HG03025 (cell line): ENCODE data around the gene TASP1.

Experiments used
- ATAC-seq: cut with Tn5 transposase; IDR thresholded peaks from one replicate; pipeline ENCODE4 v1.9.1; 2021; ENCODE audit warnings: mild to moderate bottlenecking, moderate library complexity; ENCODE audit not compliant: unreplicated experiment, low FRiP score

Gene TASP1

GRCh38 chr20:13452470-13453124, 186.1 kb downstream of the TASP1 start:
- ATAC-seq, result no peak

- no peak for ATAC-seq
Measured at GRCh38 chr20:13449868-13450434, 188.8 kb downstream of the TASP1 start.

GRCh38 chr20:13447385-13448180, 191.1 kb downstream of the TASP1 start:
- ATAC-seq, result no peak

GRCh38 chr20:13443690-13444089, 195.0 kb downstream of the TASP1 start:
- no peak for ATAC-seq

- no peak for ATAC-seq
Measured at GRCh38 chr20:13442986-13443385, 195.7 kb downstream of the TASP1 start.

- ATAC-seq, result no peak
Measured at GRCh38 chr20:13441388-13441787, 197.3 kb downstream of the TASP1 start.

- ATAC-seq, result no peak
Measured at GRCh38 chr20:13436530-13436929, 202.2 kb downstream of the TASP1 start.

GRCh38 chr20:13432126-13432525, 206.6 kb downstream of the TASP1 start:
- no peak for ATAC-seq

GRCh38 chr20:13430346-13431002, 208.3 kb downstream of the TASP1 start:
- no peak for ATAC-seq

GRCh38 chr20:13428684-13429083, 210.0 kb downstream of the TASP1 start:
- no peak for ATAC-seq

GRCh38 chr20:13426870-13427269, 211.9 kb downstream of the TASP1 start:
- no peak for ATAC-seq

GRCh38 chr20:13425381-13426135, 213.2 kb downstream of the TASP1 start:
- no peak for ATAC-seq

- ATAC-seq, result no peak
Measured at GRCh38 chr20:13424174-13424833, 214.4 kb downstream of the TASP1 start.

GRCh38 chr20:13423472-13424173, 215.1 kb downstream of the TASP1 start:
- ATAC-seq, result no peak

GRCh38 chr20:13422637-13423036, 216.1 kb downstream of the TASP1 start:
- ATAC-seq, result no peak

GRCh38 chr20:13420625-13421024, 218.1 kb downstream of the TASP1 start:
- no peak for ATAC-seq

GRCh38 chr20:13419477-13419876, 219.3 kb downstream of the TASP1 start:
- ATAC-seq, result no peak

GRCh38 chr20:13418263-13419229, 220.2 kb downstream of the TASP1 start:
- no peak for ATAC-seq
